GM12878 (cell line): ENCODE measurements around the gene ASMTL. TPM values are rescaled to one million over a fixed set of nuclear protein-coding genes. Genes with fewer than 3 reads are reported as not detected.

Experiments
- ATAC-seq: fragments of 200-7000 bp; cut with Tn5 transposase; 3 replicates; pipeline ENCODE4 v1.9.1; 2020; ENCODE audit warnings: mild to moderate bottlenecking, moderate library complexity
- BruUV-seq: library from RNA; stranded (reverse); fragments of 400-500 nt; replicated peaks from 2 replicates; lab custom pipeline; 2021; lab: Mats Ljungman, UMichigan
- CTCF ChIA-PET: fragments of 300-600 bp; sonication (Branson Sonifier 250); formaldehyde crosslinking; extraction: SDS; loops from one replicate; lab custom pipeline; 2021; ENCODE audit warnings: inconsistent platforms; lab: Yijun Ruan, JAX
- POLR2A ChIA-PET: fragments of 350-600 bp; formaldehyde crosslinking; extraction: SDS; loops from one replicate; lab custom pipeline; 2021; ENCODE audit warnings: inconsistent platforms; lab: Charles Lee
- RAD21 ChIA-PET: fragments of 300-600 bp; sonication (Branson Sonifier 250); formaldehyde crosslinking; loops from one replicate; lab custom pipeline; 2023; ENCODE audit warnings: antibody characterized with exemption; ENCODE audit not compliant: unreplicated experiment; lab: Charles Lee
- SMC1A ChIA-PET: fragments of 300-600 bp; sonication (Branson Sonifier 250); formaldehyde crosslinking; loops from one replicate; lab custom pipeline; 2023; ENCODE audit not compliant: unreplicated experiment, uncharacterized antibody; lab: Charles Lee
- DNase-seq: peaks from one replicate; pipeline ENCODE4 v3.0.0-alpha.2; 2011; ENCODE audit warnings: low read depth, low spot score
- FAIRE-seq: peaks from 3 replicates; lab custom pipeline; 2011; peaks lifted over from hg19 to GRCh38; lab: Jason Lieb, UNC
- H2AFZ ChIP-seq: 2 replicates; pipeline ENCODE4 v1.6.0; 2011; ENCODE audit warnings: low read depth, low read length, control low read depth; ENCODE audit not compliant: control insufficient read depth
- H3K27ac ChIP-seq: 2 replicates; pipeline ENCODE4 v1.5.1; 2011; ENCODE audit warnings: control low read depth; ENCODE audit not compliant: control insufficient read depth, insufficient read depth
- H3K27me3 ChIP-seq, 2 experiments: replicated peaks in 1 of 2; 2 replicates each; pipeline versions ENCODE4 v1.6.0 to v1.6.1; 2011; ENCODE audit warnings: low read length in 1 of 2; ENCODE audit not compliant: control insufficient read depth in 2 of 2, insufficient read depth in 2 of 2
- H3K36me3 ChIP-seq, 2 experiments: 2 replicates each; pipeline ENCODE4 v1.5.1; 2011; ENCODE audit warnings: low read length in 1 of 2; ENCODE audit not compliant: control insufficient read depth in 2 of 2, insufficient read depth in 2 of 2
- H3K4me1 ChIP-seq: 2 replicates; pipeline ENCODE4 v1.6.1; 2011; ENCODE audit warnings: mild to moderate bottlenecking, low read length, moderate library complexity, mixed read lengths; ENCODE audit not compliant: control insufficient read depth, insufficient read depth
- H3K4me2 ChIP-seq: 2 replicates; pipeline ENCODE4 v1.6.0; 2011; ENCODE audit warnings: control low read depth; ENCODE audit not compliant: control insufficient read depth, insufficient read depth
- H3K4me3 ChIP-seq: fragments of 200-600 bp; sonication (generic); 2 replicates; pipeline ENCODE4 v1.5.1; 2016
- H3K79me2 ChIP-seq: 2 replicates; pipeline ENCODE4 v1.6.0; 2011; ENCODE audit warnings: low read length; ENCODE audit not compliant: control insufficient read depth, insufficient read depth
- H3K9ac ChIP-seq: 2 replicates; pipeline ENCODE4 v1.8.0; 2011; ENCODE audit warnings: low read length, control low read depth, mixed read lengths; ENCODE audit not compliant: control insufficient read depth, insufficient read depth
- H3K9me3 ChIP-seq: replicated peaks from 3 replicates; pipeline ENCODE4 v1.5.1; 2011; ENCODE audit warnings: mild to moderate bottlenecking, low read length; ENCODE audit not compliant: control insufficient read depth, insufficient read depth
- H4K20me1 ChIP-seq: 2 replicates; pipeline ENCODE4 v1.6.0; 2011; ENCODE audit not compliant: control insufficient read depth, insufficient read depth
- ATF7 ChIP-seq: fragments of 450-650 bp; IDR thresholded peaks from 2 replicates; pipeline ENCODE4 v1.6.1; 2016; ENCODE audit warnings: low read depth, mild to moderate bottlenecking
- BCLAF1 ChIP-seq: fragments of 450-650 bp; IDR thresholded peaks from 2 replicates; pipeline ENCODE4 v1.6.1; 2017; ENCODE audit warnings: antibody characterized with exemption, mild to moderate bottlenecking, moderate library complexity
- CHD2 ChIP-seq: IDR thresholded peaks from 2 replicates; pipeline ENCODE4 v1.6.1; 2011; ENCODE audit warnings: low read depth, low read length, improper control_type of control experiment, borderline replicate concordance
- GATAD2B ChIP-seq: fragments of 450-650 bp; conservative IDR thresholded peaks from 2 replicates; pipeline ENCODE4 v1.6.1; 2017; ENCODE audit warnings: low read depth, mild to moderate bottlenecking, moderate library complexity
- MEF2B ChIP-seq: fragments of 450-650 bp; IDR thresholded peaks from 2 replicates; pipeline ENCODE4 v1.6.1; 2018; ENCODE audit warnings: mild to moderate bottlenecking, moderate library complexity; ENCODE audit not compliant: partially characterized antibody, poor library complexity, severe bottlenecking
- MTA2 ChIP-seq: fragments of 450-650 bp; IDR thresholded peaks from 2 replicates; pipeline ENCODE4 v1.6.1; 2016; ENCODE audit warnings: low read depth, mild to moderate bottlenecking, moderate library complexity
- MYC ChIP-seq: IDR thresholded peaks from 2 replicates; pipeline ENCODE4 v1.6.1; 2011; ENCODE audit warnings: mild to moderate bottlenecking, low read length, moderate library complexity, inconsistent platforms; ENCODE audit not compliant: insufficient read depth, insufficient replicate concordance, insufficient read length, severe bottlenecking
- PKNOX1 ChIP-seq: fragments of 450-650 bp; IDR thresholded peaks from 2 replicates; pipeline ENCODE4 v1.6.1; 2016; ENCODE audit warnings: mild to moderate bottlenecking
- SPI1 ChIP-seq: IDR thresholded peaks from 2 replicates; pipeline ENCODE4 v1.6.1; 2011; ENCODE audit warnings: low read depth, mild to moderate bottlenecking, low read length, moderate library complexity, borderline replicate concordance; ENCODE audit not compliant: insufficient read depth
- ZNF687 ChIP-seq: fragments of 450-650 bp; IDR thresholded peaks from 2 replicates; pipeline ENCODE4 v1.6.1; 2017; ENCODE audit warnings: mild to moderate bottlenecking, moderate library complexity
- WGBS: methylation state at CpG from one replicate; pipeline ENCODE4 v1.1.6; 2016; ENCODE audit warnings: low lambda C conversion rate; ENCODE audit not compliant: insufficient replicate concordance, insufficient coverage; ENCODE audit errors: missing lambda C conversion rate; 5-methylcytosine and 5-hydroxymethylcytosine counted together
- in situ Hi-C: fragments of 300-500 bp; cut with MboI; formaldehyde crosslinking; loops from 9 replicates; pipeline ENCODE4 v1.14.3; 2018; ENCODE audit warnings: mixed read lengths
- intact Hi-C: fragments of 100-400 bp; cut with micrococcal nuclease; formaldehyde crosslinking; loops from one replicate; pipeline ENCODE4 v1.14.2; 2022; ENCODE audit not compliant: unreplicated experiment
- polyA plus RNA-seq, 11 experiments: library from polyadenylated mRNA; depleted of rRNA in 4 of 11; unstranded in 6 of 11; stranded (reverse) in 5 of 11; fragments of >200 nt; fragmentation: Nextera tagmentation in 4 of 11; fragmentation: Illumina TruSeq in 1 of 11; extraction: Ambion mirVana in 4 of 11; extraction: Trizol in 1 of 11; gene quantifications; 1 replicate in 1 of 11; 2 replicates in 10 of 11; pipeline versions ENCODE4 v1.2.1 to v1.2.3, GENCODE V29; 2011 to 2016; ENCODE audit warnings: inconsistent platforms in 2 of 11, missing spikeins in 2 of 11, low read depth in 1 of 11
- total RNA-seq, 4 experiments: library from RNA; depleted of rRNA in 3 of 4; stranded (reverse); fragments of >200 nt in 3 of 4; fragmentation: Illumina TruSeq in 1 of 4; extraction: Trizol in 1 of 4; gene quantifications; 2 replicates each; pipeline versions ENCODE4 v1.2.1 to v1.2.3, GENCODE V29; 2013 to 2021

Gene ASMTL
- total and polyA plus RNA-seq, 10 of the 15 experiments (the other 5 are each of a cell fraction or from before 2014, with no cell fraction given): 1.6 to 51.9 (median 32.1) TPM

GRCh38 chrX:1453951-1454785 lies 1.5 kb upstream of the ASMTL start (continued):
- TF ChIP-seq ZNF687 (peak; percentile 40; the same call in 1 of the 2 replicates), MYC (no peak), CHD2 (peak; percentile 31; the same call in 1 of the 2 replicates)

DNA sequence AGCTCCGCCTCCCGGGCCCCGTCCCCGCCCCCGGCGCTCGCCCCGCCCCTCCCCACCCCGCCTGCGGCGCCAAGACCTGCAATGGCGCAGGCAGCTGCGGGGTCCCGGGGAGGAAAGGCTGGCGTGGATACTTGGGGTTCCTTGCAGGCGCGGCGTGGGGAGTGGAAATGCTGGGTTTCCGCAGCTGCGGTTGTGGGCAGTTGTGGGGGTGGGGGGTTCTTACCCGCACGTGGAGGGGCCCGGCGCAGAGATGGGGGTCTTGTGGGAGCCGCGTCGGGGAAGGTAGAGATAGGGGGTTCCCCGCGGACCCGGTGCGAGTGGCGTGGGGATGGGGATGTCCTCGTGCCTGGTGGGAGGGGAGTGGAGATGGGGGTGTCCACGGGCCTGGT lies 680 bp upstream of the ASMTL start:
- no TSS peak for BruUV-seq
- FAIRE-seq: no peak
- 0 out of 2 replicates have a peak, but pooled peaks have one; percentile 37 for TF ChIP-seq GATAD2B
- TF ChIP-seq MTA2: peak; percentile 61; the same call in 1 of the 2 replicates
- peak; percentile 20; the same call in 1 of the 2 replicates for TF ChIP-seq PKNOX1
- TF ChIP-seq ATF7: peak; percentile 24; the same call in 1 of the 2 replicates
- peak; percentile 21 for TF ChIP-seq MEF2B
- no peak for TF ChIP-seq SPI1
- TF ChIP-seq BCLAF1: no peak

More for the DNA sequence above, 680 bp upstream of the ASMTL start:
- H4K20me1 ChIP-seq: no peaks in the 10 kb centered on the region
- peaks cover 18% of the 10 kb centered on the region for H3K9me3 ChIP-seq
- 0% methylated on average over 31 of the region's 34 CpGs for WGBS
- H3K4me2 ChIP-seq: peak overlapping the region; percentile 13; the same call in 1 of the 2 replicates
- ChIA-PET RAD21 (no interaction called here), SMC1A (no interaction called here), CTCF (no interaction called here), POLR2A (no interaction called here)
- peak overlapping the region; percentile 58 for H3K27ac ChIP-seq
- in situ Hi-C loops: loop anchor here (10.0 to 25.0 kb wide), 2 partner anchors 1059 to 1161 kb away; partner anchors contain the start of genes DHRSX and ZBED1
- peaks cover 4% of the 10 kb centered on the region for H3K4me1 ChIP-seq
- peaks cover 0 to 2% of the 10 kb centered on the region in 2 experiments; a peak in 1 of 4 replicates for H3K36me3 ChIP-seq
- peaks cover 41% of the 10 kb centered on the region for H3K79me2 ChIP-seq
- DNase-seq: no peak
- peak overlapping the region; percentile 91 for H3K4me3 ChIP-seq
- H3K27me3 ChIP-seq: no peaks in the 10 kb centered on the region
- peak overlapping the region; percentile 81 for H2AFZ ChIP-seq
- H3K9ac ChIP-seq: peak overlapping the region; percentile 44; the same call in 1 of the 2 replicates
- intact Hi-C loops: loop anchor here (2.0 to 10.0 kb wide), 6 partner anchors 131 to 1241 kb away; partner anchors contain the start of genes CD99 and GTPBP6
- ATAC-seq: peak; percentile 62
